HG03095 (cell line): ENCODE measurements around the gene LRRC45.
A peak's percentile ranks its signal among the peaks of the same experiment; 100 is the strongest.
"Not testable (repeated sequence)": the region's sequence is repeated elsewhere in the genome, so short reads cannot be mapped to it uniquely, and the experiment has no call there.

Source experiments
- ATAC-seq: cut with Tn5 transposase; IDR thresholded peaks from one replicate; pipeline ENCODE4 v1.9.1; 2021; ENCODE audit warnings: moderate library complexity; ENCODE audit not compliant: unreplicated experiment

The LRRC45 gene

DNA sequence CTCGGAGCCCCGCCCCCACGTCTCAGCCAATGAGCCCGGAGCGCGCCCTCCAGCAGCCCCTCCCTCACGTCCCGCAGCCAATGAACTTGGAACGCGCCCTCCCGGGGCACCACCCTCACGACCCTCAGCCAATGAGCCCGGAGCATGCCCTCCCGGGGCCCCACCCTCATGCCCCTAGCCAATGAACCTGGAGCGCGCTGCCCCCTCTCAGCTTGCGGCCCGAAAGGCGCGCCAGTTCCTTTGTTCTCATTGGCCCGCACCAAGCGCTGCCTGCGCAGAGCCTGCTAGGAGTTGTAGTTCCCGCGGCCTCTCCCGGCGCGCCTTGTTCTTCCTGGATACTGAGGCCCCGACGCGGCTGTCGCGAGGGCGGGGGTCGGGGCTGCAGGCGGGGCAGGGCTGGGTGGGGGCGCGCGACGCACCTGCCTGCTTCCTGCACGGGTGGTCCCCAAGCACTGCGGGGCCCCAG is at the start of gene LRRC45:
Gene LRRC45 (plus strand): TSS at position 325 of the 466 bp plus-strand sequence. CDS start 339 bp downstream, outside the sequence.
- ATAC-seq: peak; percentile 78

DNA sequence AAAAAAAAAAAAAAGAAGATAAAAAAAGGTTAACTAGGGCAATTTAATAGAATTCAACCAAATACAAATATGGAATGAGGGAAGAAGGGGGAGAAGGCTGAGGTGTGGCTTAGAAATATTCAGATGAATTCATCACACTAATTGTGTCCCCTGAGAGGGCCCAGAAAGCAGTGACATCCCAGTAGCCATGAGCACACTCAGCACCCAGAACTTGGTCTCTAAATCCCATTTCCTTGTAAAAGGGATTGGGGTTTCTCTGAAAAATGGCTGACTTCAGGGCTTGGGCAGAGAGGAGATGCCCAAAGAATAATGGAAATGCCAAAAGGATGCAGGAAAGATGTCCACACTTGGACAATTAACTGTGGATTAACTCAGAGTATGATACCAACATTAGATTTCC is 49.7 kb upstream of the LRRC45 start:
- ATAC-seq: no peak

DNA sequence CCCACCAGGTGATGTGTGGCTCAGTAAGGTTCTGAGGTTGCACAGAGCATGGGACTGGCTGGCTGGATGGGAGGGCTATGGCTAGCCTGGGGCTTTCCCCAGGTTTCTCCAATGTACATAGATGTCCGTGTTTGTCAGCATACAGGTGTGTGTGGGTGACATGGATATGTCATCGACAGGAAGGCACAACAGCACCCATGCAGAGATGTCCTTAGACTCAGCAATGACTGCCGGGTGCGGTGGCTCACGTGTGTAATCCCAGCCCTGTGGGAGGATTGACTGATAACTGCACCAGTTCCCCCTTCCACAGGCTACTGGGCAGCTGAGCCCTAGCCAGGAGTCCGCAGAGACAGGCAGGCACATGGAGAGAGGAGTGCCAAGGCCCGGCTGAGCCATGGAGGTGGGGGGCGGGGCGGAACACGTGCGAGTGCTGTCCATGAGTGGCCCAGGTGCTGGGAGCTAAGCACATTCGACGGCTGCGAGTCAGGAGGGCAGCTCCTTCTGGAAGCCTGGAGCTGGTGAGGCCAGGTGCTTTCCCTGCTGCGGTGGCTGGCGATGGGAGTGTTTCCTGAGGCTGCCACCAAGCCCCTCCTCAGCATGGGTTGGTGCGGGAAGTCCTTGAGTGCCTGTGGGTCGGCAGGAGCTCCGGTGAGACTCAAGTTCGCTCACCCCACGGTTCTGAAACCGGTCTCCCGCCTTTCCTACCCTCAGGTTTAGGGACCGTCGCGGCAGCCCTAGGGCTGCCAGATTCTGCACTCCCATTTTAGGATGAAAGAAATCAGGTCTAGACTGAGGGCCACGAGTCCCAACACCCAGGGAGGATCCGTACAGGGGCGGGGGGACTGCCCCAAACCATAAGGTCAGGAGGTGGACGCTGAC is 46.5 kb upstream of the LRRC45 start:
- ATAC-seq: peak; percentile 4

DNA sequence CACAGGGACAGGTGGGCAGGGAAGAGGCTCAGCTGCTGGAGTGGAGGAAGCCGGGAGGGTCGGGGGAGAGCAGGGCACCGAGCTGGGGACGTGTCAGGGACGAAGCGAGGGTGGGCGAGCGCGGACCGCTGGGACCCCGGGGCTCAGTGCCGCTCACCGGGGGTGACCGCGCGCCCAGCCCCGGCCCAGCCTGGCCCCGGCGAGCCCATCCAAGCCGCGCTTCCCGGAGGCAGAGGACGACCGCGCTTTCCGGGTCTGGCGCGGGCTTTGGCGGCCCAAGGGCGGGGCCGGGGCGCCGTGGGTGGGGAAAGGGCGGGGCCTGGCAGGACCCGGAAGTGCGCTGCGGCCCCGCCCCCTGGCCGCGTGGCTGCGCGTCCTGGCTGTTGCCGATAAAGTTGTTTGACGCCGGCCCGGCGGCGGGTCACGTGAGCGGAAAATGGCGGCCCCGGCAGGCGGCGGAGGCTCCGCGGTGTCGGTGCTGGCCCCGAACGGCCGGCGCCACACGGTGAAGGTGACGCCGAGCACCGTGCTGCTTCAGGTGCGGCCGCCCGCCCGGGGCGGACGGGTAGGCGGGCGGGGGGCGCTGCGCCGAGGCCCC is 45.8 kb upstream of the LRRC45 start, which contains the start of gene ASPSCR1:
Gene ASPSCR1 (plus strand): TSS at position 419 of the 598 bp plus-strand sequence. CDS start 18 bp downstream, at position 437.
- peak; percentile 82 for ATAC-seq

DNA sequence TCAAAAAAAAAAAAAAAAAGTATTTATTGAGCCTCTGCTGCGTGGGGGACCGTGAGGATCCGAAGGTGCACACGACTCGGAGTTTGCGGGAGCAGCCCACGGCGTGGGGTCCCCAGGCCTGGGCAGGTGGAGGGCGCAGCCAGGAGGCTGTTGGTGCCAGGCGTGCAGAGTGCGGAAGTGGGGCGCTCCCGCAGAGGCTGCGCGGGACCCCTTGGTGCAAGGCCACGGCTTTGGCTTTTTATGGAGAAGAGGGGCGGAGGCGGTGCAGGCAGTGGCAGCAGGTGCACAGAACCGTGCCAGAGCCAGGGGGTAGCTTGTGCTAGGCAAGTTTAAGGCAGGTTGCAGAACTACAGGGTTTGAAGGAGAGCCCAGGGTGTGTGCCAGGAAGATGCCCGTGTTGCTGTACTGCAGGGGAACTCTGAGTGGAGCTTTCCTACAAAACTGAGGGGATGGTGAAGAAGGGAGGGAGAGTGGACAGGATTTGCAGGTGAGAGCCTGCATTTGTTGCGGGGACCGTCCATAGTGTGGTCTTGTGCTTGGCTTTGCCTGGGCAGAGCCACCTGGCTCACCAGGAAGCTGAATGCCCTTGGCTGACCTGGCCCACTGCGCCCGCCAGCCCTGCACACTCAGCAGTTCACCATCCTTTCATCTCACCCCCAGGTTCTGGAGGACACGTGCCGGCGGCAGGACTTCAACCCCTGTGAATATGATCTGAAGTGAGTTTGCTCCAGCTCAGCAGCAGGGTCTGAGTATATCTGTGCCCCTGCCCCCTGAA is 44.4 kb upstream of the LRRC45 start:
- no peak for ATAC-seq

GRCh38 chr17:81980122-81980521 is 43.0 kb upstream of the LRRC45 start:
- ATAC-seq: no peak

DNA sequence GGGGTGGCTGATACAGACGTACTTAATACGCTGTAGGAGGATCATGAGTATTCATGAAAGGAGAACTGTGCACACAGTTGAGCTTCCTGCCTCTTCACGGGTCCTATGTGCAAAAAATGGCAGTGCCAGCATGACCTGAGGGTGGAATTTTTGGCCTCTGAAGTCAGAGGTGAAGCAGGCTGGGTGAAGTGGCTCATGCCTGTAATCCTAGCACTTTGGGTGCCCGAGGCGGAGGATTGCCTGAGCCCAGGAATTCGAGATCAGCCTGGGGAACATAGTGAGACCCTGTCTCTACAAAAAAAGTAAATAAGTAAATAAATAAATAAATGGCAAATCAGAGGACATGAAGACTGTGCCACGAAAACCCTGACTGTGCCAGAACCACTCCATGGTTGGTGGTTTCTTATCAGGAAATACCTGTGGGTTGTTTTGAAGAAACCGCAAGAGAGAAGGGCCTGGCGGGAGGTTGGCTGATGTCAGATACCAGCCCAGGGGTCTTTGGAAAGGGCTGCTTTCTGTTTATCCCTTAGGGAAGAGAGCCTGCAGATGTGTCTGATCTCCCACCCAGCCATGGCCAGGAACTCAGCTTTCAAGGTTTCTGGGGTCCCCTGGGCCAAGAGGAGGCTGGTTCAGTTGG is 42.3 kb upstream of the LRRC45 start:
- no peak for ATAC-seq

GRCh38 chr17:81981511-81981910 is 41.6 kb upstream of the LRRC45 start:
- ATAC-seq: not testable (repeated sequence)

DNA sequence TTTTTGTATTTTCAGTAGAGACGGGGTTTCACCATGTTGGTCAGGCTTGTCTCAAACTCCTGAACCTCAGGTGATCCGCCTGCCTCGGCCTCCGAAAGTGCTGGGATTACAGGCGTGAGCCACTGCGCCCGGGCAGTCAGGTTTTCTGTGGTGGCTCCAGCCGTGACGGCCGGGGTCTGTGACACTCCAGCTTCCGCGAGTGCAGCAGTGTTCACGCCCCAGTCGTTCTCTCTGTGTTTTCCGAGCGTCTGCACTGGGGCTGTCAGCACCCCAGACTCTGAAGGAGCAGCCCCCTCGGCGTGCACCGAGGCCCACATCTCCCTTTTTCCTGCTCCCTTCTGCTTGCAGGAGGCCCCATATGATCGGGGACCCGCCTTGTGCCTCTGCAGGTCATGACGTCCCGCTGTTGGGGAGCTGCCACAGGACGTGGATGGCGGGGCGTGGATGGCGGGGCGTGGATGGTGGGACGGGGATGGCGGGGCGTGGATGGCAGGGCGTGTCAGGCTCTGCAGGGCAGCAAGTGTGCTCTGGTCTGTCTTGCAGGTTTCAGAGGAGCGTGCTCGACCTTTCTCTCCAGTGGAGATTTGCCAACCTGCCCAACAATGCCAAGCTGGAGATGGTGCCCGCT is 40.0 kb upstream of the LRRC45 start:
- no peak for ATAC-seq

- no peak for ATAC-seq
Measured at GRCh38 chr17:81983639-81984373, 39.3 kb upstream of the LRRC45 start.

GRCh38 chr17:81984773-81985410 is 38.2 kb upstream of the LRRC45 start:
- ATAC-seq: no peak

DNA sequence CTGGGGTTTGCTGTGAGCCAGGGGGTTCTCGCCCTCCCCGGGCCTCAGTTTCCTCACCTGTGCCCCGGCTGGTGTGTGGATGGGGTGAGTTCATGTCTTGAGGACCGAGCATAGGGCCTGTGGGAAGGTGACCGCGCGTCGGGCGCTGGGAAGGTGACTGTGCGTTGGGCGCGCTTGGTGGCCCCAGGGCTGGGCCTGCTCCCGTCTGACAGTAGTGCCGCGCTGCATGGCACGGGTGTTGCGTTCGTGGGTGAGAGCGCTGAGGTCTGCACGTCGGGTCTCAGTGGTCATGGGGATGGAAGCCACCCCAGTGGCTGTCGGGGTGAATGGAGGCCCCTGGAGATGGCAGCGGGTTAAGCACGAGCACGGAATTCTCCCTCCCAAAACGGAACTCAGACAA is 36.5 kb upstream of the LRRC45 start:
- ATAC-seq: no peak

- no peak for ATAC-seq
Measured at GRCh38 chr17:81987161-81987770, 35.8 kb upstream of the LRRC45 start.

- ATAC-seq: no peak
Measured at GRCh38 chr17:81990836-81991683, 32.0 kb upstream of the LRRC45 start.

DNA sequence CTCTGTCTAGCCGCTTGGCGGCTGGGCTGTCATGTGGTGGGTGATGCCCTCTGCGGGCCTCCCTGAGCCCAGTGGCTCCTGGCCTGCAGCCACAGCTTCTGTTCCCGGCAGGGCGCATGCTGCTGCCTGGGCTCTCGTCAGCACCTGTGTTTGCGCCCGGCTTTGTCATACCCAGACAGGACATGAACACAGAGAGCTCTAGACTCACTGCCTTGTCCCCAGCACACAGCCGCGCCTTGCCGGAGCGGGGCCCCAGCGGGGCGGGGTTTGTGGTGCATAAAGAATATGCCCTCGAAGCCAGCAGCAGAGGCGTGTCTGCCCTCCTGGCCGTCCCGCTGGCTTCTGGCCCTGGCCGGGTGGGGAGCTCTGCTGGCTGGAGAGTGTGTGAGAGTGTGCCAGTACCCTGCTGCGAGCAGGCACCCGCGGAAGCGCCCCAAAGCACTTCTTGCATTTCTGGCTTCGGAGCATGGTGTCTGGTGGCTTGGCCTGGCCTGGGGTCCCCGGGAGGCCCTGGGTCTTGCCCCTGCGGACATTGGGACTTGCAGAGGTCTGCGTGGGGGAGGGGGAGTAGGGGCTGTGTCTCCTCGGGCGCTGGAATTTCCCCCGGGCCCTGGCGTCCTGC is 31.3 kb upstream of the LRRC45 start:
- no peak for ATAC-seq

GRCh38 chr17:81992306-81993102 is 30.6 kb upstream of the LRRC45 start:
- ATAC-seq: no peak
